ENCODE results near the gene XPO1.

The XPO1 gene

DNA sequence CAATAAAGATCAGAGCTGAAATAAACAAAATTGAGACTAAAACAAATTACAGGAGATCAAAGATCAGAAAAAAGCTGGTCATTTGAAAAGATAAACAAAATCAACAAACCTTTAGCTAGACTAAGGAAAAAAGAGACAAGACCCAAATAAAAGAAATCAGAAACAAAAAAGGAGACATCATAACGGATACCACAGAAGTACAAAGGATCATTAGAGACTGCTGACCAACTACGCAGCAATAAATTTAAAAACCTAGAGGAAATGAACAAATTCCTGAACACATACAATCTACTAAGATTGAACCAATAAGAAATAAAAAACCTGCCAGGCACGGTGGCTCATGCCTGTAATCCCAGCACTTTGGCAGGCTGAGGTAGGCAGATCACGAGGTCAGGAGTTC lies 101.0 kb downstream of the XPO1 start:
- Histone ChIP-seq H3K79me1 (ENCODE audit: low read length) (no peaks in the 10 kb centered on the region), H3K79me2 (ENCODE audit: control insufficient read depth, insufficient read depth, low read length, poor library complexity) (peaks cover 29% of the 10 kb centered on the region), H4K8ac (ENCODE audit: low read depth, low read length) (no peak overlapping the region), H2BK12ac (ENCODE audit: low read length) (no peak overlapping the region), H2BK120ac (ENCODE audit: insufficient read depth, low read length, poor library complexity) (no peak overlapping the region), H2AK5ac (ENCODE audit: low read length) (no peak overlapping the region), H3K18ac (ENCODE audit: low read length) (no peak overlapping the region), H4K91ac (ENCODE audit: low read depth, low read length) (no peak overlapping the region), H3K14ac (ENCODE audit: low read length) (no peak overlapping the region), H2BK5ac (ENCODE audit: low read depth, low read length, poor library complexity) (no peak overlapping the region), H3K4me3 (ENCODE audit: low read depth, low read length) (no peak overlapping the region), H3K4me2 (ENCODE audit: low read length) (no peak overlapping the region), H3K9ac (ENCODE audit: low read length) (no peak overlapping the region), H4K12ac (ENCODE audit: low read depth, low read length) (no peak overlapping the region), H3K4ac (ENCODE audit: low read depth, low read length) (peak overlapping the region; percentile 59), H3K36me3 (ENCODE audit: control insufficient read depth in 1 of 2, insufficient read depth in 2 of 2, low read length in 2 of 2) (no peaks in the 10 kb centered on the region), H3K4me1 (ENCODE audit: control insufficient read depth in 1 of 2, insufficient read depth in 2 of 2, low read length in 2 of 2) (peaks cover 0 to 12% of the 10 kb centered on the region in 2 experiments), H3K9me3 (ENCODE audit: insufficient read depth, low read depth, low read length) (no peaks in the 10 kb centered on the region), H2AFZ (ENCODE audit: insufficient read depth, low read length, poor library complexity) (no peak overlapping the region), H3K27ac (ENCODE audit: low read depth, low read length) (no peak overlapping the region), H3K23ac (ENCODE audit: low read length) (no peak overlapping the region), H3K27me3 (ENCODE audit: insufficient read depth, low read length) (no peaks in the 10 kb centered on the region)
- no CpG with 5 or more reads among the region's 4 CpGs for WGBS (ENCODE audit: extremely low coverage, insufficient coverage, insufficient read length)
- DNase-seq: no peak

GRCh38 chr2:61436092-61436491 lies 102.1 kb downstream of the XPO1 start:
- Histone ChIP-seq H3K4ac (ENCODE audit: low read depth, low read length) (peak overlapping the region; percentile 58), H3K23ac (ENCODE audit: low read length) (no peak overlapping the region), H3K18ac (ENCODE audit: low read length) (no peak overlapping the region), H4K12ac (ENCODE audit: low read depth, low read length) (no peak overlapping the region), H3K4me2 (ENCODE audit: low read length) (no peak overlapping the region), H3K27ac (ENCODE audit: low read depth, low read length) (no peak overlapping the region), H3K79me2 (ENCODE audit: control insufficient read depth, insufficient read depth, low read length, poor library complexity) (peaks cover 27% of the 10 kb centered on the region), H2BK5ac (ENCODE audit: low read depth, low read length, poor library complexity) (no peak overlapping the region), H3K4me1 (ENCODE audit: control insufficient read depth in 1 of 2, insufficient read depth in 2 of 2, low read length in 2 of 2) (peaks cover 0 to 12% of the 10 kb centered on the region in 2 experiments), H4K8ac (ENCODE audit: low read depth, low read length) (no peak overlapping the region), H3K9me3 (ENCODE audit: insufficient read depth, low read depth, low read length) (no peaks in the 10 kb centered on the region), H2AFZ (ENCODE audit: insufficient read depth, low read length, poor library complexity) (no peak overlapping the region), H3K27me3 (ENCODE audit: insufficient read depth, low read length) (no peaks in the 10 kb centered on the region), H3K14ac (ENCODE audit: low read length) (no peak overlapping the region), H3K4me3 (ENCODE audit: low read depth, low read length) (no peak overlapping the region), H3K9ac (ENCODE audit: low read length) (no peak overlapping the region), H3K79me1 (ENCODE audit: low read length) (no peaks in the 10 kb centered on the region), H2BK120ac (ENCODE audit: insufficient read depth, low read length, poor library complexity) (no peak overlapping the region), H4K91ac (ENCODE audit: low read depth, low read length) (no peak overlapping the region), H2AK5ac (ENCODE audit: low read length) (no peak overlapping the region), H2BK12ac (ENCODE audit: low read length) (no peak overlapping the region), H3K36me3 (ENCODE audit: control insufficient read depth in 1 of 2, insufficient read depth in 2 of 2, low read length in 2 of 2) (no peaks in the 10 kb centered on the region)
- no CpG with 5 or more reads among the region's 2 CpGs for WGBS (ENCODE audit: extremely low coverage, insufficient coverage, insufficient read length)
- DNase-seq: no peak

DNA sequence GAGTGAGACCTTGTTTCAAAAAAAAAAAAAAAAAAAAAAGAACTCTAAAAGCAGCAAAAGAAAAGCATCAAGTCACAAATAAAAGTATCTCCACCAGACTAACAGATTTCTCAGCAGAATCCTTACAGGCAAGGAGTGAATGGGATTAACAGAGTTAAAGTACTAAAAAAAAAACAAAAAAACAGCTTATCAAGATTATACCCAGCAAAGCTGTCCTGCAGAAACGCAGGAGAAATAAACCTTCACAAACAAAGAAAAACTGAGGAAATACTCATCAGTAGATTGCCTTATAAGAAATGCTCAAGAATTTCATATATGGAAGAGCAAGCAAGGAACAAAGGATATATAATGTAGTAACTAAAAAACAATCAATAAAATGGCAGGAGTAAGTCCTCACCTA lies 102.9 kb downstream of the XPO1 start:
- Histone ChIP-seq H3K4me2 (ENCODE audit: low read length) (no peak overlapping the region), H4K91ac (ENCODE audit: low read depth, low read length) (no peak overlapping the region), H2BK120ac (ENCODE audit: insufficient read depth, low read length, poor library complexity) (no peak overlapping the region), H3K4ac (ENCODE audit: low read depth, low read length) (no peak overlapping the region), H2AK5ac (ENCODE audit: low read length) (no peak overlapping the region), H3K27me3 (ENCODE audit: insufficient read depth, low read length) (no peaks in the 10 kb centered on the region), H3K18ac (ENCODE audit: low read length) (no peak overlapping the region), H2BK12ac (ENCODE audit: low read length) (no peak overlapping the region), H2BK5ac (ENCODE audit: low read depth, low read length, poor library complexity) (no peak overlapping the region), H4K8ac (ENCODE audit: low read depth, low read length) (no peak overlapping the region), H3K14ac (ENCODE audit: low read length) (no peak overlapping the region), H3K79me1 (ENCODE audit: low read length) (no peaks in the 10 kb centered on the region), H3K79me2 (ENCODE audit: control insufficient read depth, insufficient read depth, low read length, poor library complexity) (peaks cover 27% of the 10 kb centered on the region), H3K23ac (ENCODE audit: low read length) (no peak overlapping the region), H3K4me3 (ENCODE audit: low read depth, low read length) (no peak overlapping the region), H3K9me3 (ENCODE audit: insufficient read depth, low read depth, low read length) (no peaks in the 10 kb centered on the region), H3K36me3 (ENCODE audit: control insufficient read depth in 1 of 2, insufficient read depth in 2 of 2, low read length in 2 of 2) (no peaks in the 10 kb centered on the region), H3K9ac (ENCODE audit: low read length) (no peak overlapping the region), H2AFZ (ENCODE audit: insufficient read depth, low read length, poor library complexity) (no peak overlapping the region), H3K4me1 (ENCODE audit: control insufficient read depth in 1 of 2, insufficient read depth in 2 of 2, low read length in 2 of 2) (peaks cover 0 to 12% of the 10 kb centered on the region in 2 experiments), H4K12ac (ENCODE audit: low read depth, low read length) (no peak overlapping the region), H3K27ac (ENCODE audit: low read depth, low read length) (no peak overlapping the region)
- no CpG with 5 or more reads among the region's 1 CpG for WGBS (ENCODE audit: extremely low coverage, insufficient coverage, insufficient read length)
- DNase-seq: no peak

- peak overlapping the region; percentile 56 for H3K4ac ChIP-seq (ENCODE audit: low read depth, low read length)
- no peak overlapping the region for H3K23ac ChIP-seq (ENCODE audit: low read length)
- no peak overlapping the region for H4K91ac ChIP-seq (ENCODE audit: low read depth, low read length)
- peaks cover 20% of the 10 kb centered on the region for H3K79me2 ChIP-seq (ENCODE audit: control insufficient read depth, insufficient read depth, low read length, poor library complexity)
- no peaks in the 10 kb centered on the region for H3K36me3 ChIP-seq (ENCODE audit: control insufficient read depth in 1 of 2, insufficient read depth in 2 of 2, low read length in 2 of 2)
- H3K9ac ChIP-seq (ENCODE audit: low read length): no peak overlapping the region
- H4K12ac ChIP-seq (ENCODE audit: low read depth, low read length): no peak overlapping the region
- no peaks in the 10 kb centered on the region for H3K27me3 ChIP-seq (ENCODE audit: insufficient read depth, low read length)
- no peak overlapping the region for H3K27ac ChIP-seq (ENCODE audit: low read depth, low read length)
- H2AFZ ChIP-seq (ENCODE audit: insufficient read depth, low read length, poor library complexity): peak overlapping the region; percentile 8
- H2AK5ac ChIP-seq (ENCODE audit: low read length): no peak overlapping the region
- no peak overlapping the region for H2BK12ac ChIP-seq (ENCODE audit: low read length)
- H2BK5ac ChIP-seq (ENCODE audit: low read depth, low read length, poor library complexity): no peak overlapping the region
- H3K4me2 ChIP-seq (ENCODE audit: low read length): no peak overlapping the region
- no peak overlapping the region for H3K18ac ChIP-seq (ENCODE audit: low read length)
- H4K8ac ChIP-seq (ENCODE audit: low read depth, low read length): no peak overlapping the region
- no peak for DNase-seq
- H2BK120ac ChIP-seq (ENCODE audit: insufficient read depth, low read length, poor library complexity): no peak overlapping the region
- H3K4me1 ChIP-seq (ENCODE audit: control insufficient read depth in 1 of 2, insufficient read depth in 2 of 2, low read length in 2 of 2): peaks cover 0 to 10% of the 10 kb centered on the region in 2 experiments
- H3K79me1 ChIP-seq (ENCODE audit: low read length): no peaks in the 10 kb centered on the region
- H3K14ac ChIP-seq (ENCODE audit: low read length): no peak overlapping the region
- no peak overlapping the region for H3K4me3 ChIP-seq (ENCODE audit: low read depth, low read length)
- H3K9me3 ChIP-seq (ENCODE audit: insufficient read depth, low read depth, low read length): no peaks in the 10 kb centered on the region
Observed at GRCh38 chr2:61434314-61434713, 103.8 kb downstream of the XPO1 start.
